Kidney tubule cell (primary cell): ENCODE measurements around the gene SYCN.

Experiments used
- DNase-seq: peaks from one replicate; pipeline ENCODE4 v3.0.0-alpha.2; 2018; ENCODE audit warnings: low spot score

Gene SYCN

GRCh38 chr19:39171479-39172465 lies 32.3 kb downstream of the SYCN start:
- DNase-seq = no peak

- DNase-seq = no peak
Measured at GRCh38 chr19:39170386-39171231, 33.5 kb downstream of the SYCN start.

GRCh38 chr19:39169143-39169810 lies 34.8 kb downstream of the SYCN start:
- no peak for DNase-seq

- DNase-seq = no peak
Measured at GRCh38 chr19:39168258-39169142, 35.6 kb downstream of the SYCN start.

GRCh38 chr19:39167461-39168257 lies 36.4 kb downstream of the SYCN start:
- no peak for DNase-seq

GRCh38 chr19:39166571-39167391 lies 37.3 kb downstream of the SYCN start:
- DNase-seq = peak; percentile 35

- DNase-seq = no peak
Measured at GRCh38 chr19:39165857-39166256, 38.2 kb downstream of the SYCN start.

- no peak for DNase-seq
Measured at GRCh38 chr19:39164289-39164688, 39.8 kb downstream of the SYCN start.

GRCh38 chr19:39163621-39164020 lies 40.4 kb downstream of the SYCN start:
- no peak for DNase-seq

- DNase-seq = no peak
Measured at GRCh38 chr19:39162441-39163043, 41.5 kb downstream of the SYCN start.

- peak; percentile 18 for DNase-seq
Measured at GRCh38 chr19:39160889-39161672, 43.0 kb downstream of the SYCN start.

- no peak for DNase-seq
Measured at GRCh38 chr19:39160523-39160861, 43.6 kb downstream of the SYCN start.

- DNase-seq = no peak
Measured at GRCh38 chr19:39158646-39159260, 45.3 kb downstream of the SYCN start.

- DNase-seq = no peak
Measured at GRCh38 chr19:39157997-39158389, 46.1 kb downstream of the SYCN start.

- no peak for DNase-seq
Measured at GRCh38 chr19:39157275-39157996, 46.6 kb downstream of the SYCN start.

GRCh38 chr19:39156326-39157230 lies 47.5 kb downstream of the SYCN start:
- DNase-seq = peak; percentile 47
